DMS53 treated with DMSO at 0.1 percent for 48 hours (cell line): Measurements from ENCODE around the gene ZNF688.

Experiments
- DNase-seq: peaks from one replicate; lab custom pipeline; 2025; ENCODE audit not compliant: unreplicated experiment; lab: John Stamatoyannopoulos, UW

ZNF688 gene

GRCh38 chr16:30521873-30522641 lies 49.5 kb downstream of the ZNF688 start:
- DNase-seq = peak; percentile 36

GRCh38 chr16:30521476-30521872 lies 50.0 kb downstream of the ZNF688 start:
- no peak for DNase-seq
